LNCaP clone FGC (cell line): ENCODE results near the gene ANK2.

ENCODE experiments used
- DNase-seq: peaks from one replicate; pipeline ENCODE4 v3.0.0-alpha.2; 2011; ENCODE audit warnings: low read depth
- H3K4me3 ChIP-seq: 2 replicates; pipeline ENCODE4 v1.5.1; 2011; ENCODE audit warnings: mild to moderate bottlenecking, low read depth, low read length, control low read depth
- CTCF ChIP-seq: IDR thresholded peaks from 2 replicates; pipeline ENCODE4 v1.5.1; 2012; ENCODE audit warnings: mild to moderate bottlenecking; ENCODE audit not compliant: control insufficient read depth, insufficient read depth; ENCODE audit errors: extremely low read depth

ANK2 gene

GRCh38 chr4:113116414-113117357 lies 67.2 kb downstream of the ANK2 start:
- DNase-seq = no peak
- no peak for TF ChIP-seq CTCF
- no peak overlapping the region for H3K4me3 ChIP-seq

- DNase-seq = no peak
- no peak for TF ChIP-seq CTCF
- no peak overlapping the region for H3K4me3 ChIP-seq
These were observed 67.9 kb downstream of the ANK2 start for GRCh38 chr4:113117358-113117702.

DNA sequence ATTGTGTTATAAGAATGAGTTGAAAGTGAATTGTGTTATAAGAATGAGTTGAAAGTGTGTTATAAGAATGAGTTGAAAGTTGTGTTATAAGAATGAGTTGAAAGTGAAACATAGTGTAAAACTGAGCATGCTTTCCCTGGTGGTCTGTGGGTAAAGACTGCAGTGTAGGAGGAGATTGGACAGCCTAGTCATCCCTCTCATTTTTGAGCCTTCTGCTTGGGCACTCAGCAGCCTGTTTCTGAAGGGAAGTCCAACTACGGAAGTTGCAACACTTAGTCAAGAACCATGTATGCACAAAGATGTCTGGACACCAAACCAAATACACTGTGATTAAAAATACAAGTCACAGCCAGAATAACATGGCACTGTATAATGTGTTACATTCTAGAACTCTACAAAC lies 72.6 kb downstream of the ANK2 start:
- TF ChIP-seq CTCF = no peak
- DNase-seq = no peak
- H3K4me3 ChIP-seq = no peak overlapping the region

DNA sequence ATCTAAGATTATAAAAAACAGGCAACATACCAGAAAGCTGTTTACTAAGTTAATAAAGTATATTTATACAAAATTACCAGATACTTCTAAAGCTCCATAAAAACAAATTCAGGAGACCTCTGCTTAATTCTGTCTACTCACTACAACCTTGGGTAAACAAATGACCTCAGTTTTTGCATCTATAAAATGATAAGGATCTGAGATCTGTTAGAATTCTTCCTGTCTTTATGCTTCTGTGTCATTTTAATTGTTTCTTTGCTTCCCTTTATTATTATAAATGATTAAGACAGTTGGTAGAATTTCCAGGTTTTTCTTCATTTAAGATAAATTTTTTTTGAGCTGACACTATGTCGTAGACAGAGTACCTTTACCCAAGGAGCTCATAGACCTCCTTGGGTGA lies 76.0 kb downstream of the ANK2 start:
- no peak overlapping the region for H3K4me3 ChIP-seq
- DNase-seq = peak; percentile 61

DNA sequence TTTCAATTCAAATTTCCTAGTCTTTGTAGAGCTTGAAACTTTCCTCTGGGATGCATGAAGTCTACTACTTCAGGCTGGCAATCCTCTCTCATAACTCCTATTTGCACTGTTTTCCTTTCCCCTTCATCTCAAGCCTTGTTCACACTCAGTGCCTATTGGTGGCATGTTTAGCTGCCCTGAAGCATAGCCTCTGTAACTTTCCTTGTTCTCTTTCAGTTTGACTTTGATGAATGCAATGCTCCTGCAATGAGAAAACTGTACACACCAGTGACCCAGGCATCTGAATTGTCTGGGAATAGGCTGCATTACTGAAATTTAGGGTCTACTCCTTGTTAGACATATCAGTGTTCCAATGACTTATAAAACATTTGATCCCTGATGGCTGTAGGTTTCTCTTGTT lies 81.7 kb downstream of the ANK2 start:
- H3K4me3 ChIP-seq = no peak overlapping the region
- TF ChIP-seq CTCF = no peak
- DNase-seq = no peak

More for the DNA sequence above, 76.0 kb downstream of the ANK2 start:
- TF ChIP-seq CTCF = no peak

GRCh38 chr4:113131621-113132020 lies 82.2 kb downstream of the ANK2 start:
- TF ChIP-seq CTCF = no peak
- H3K4me3 ChIP-seq = no peak overlapping the region
- DNase-seq = no peak

DNA sequence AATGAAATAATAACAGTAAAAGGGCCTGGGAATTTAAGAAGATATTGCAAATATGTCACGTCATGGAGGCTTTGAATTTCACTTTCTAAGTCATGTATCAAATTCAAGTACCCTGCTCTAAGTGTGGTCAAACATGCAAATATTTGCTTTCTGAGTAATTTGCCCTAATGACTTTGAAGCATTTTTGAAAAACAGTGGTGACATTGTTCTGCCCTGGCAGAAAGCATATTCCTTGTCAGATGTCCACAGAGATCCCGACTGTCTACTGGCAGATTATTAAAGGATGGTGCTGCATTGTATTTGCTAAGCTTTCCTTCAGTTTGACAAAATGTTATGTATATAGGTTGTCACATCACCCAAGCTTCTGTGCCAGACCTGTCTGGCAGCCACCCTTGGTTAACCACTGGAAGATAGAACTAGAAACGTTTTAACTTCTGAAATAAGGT lies 92.5 kb downstream of the ANK2 start:
- TF ChIP-seq CTCF = no peak
- DNase-seq = no peak
- H3K4me3 ChIP-seq = no peak overlapping the region
